GM19238 (cell line): ENCODE data around the gene ZNF792.
"Not testable (repeated sequence)": the region's sequence is repeated elsewhere in the genome, so short reads cannot be mapped to it uniquely, and the experiment has no call there.

Experiments
- DNase-seq: peaks from one replicate; pipeline ENCODE4 v3.0.0; 2011; ENCODE audit warnings: low spot score; ENCODE audit not compliant: insufficient read length

The ZNF792 gene

GRCh38 chr19:34926361-34926684 is 37.7 kb downstream of the ZNF792 start:
- no peak for DNase-seq

GRCh38 chr19:34925278-34925855 is 38.7 kb downstream of the ZNF792 start:
- DNase-seq: no peak

- DNase-seq: not testable (repeated sequence)
Measured at GRCh38 chr19:34920090-34920786, 43.8 kb downstream of the ZNF792 start.

GRCh38 chr19:34918190-34918589 is 45.8 kb downstream of the ZNF792 start:
- DNase-seq: no peak

- not testable (repeated sequence) for DNase-seq
Measured at GRCh38 chr19:34917144-34917543, 46.9 kb downstream of the ZNF792 start.

GRCh38 chr19:34910770-34911169 is 53.3 kb downstream of the ZNF792 start:
- no peak for DNase-seq
